ENCODE results near the gene ZCCHC14. TPM values are rescaled to one million over a fixed set of nuclear protein-coding genes. Genes with fewer than 3 reads are reported as not detected.
A peak's percentile ranks its signal among the peaks of the same experiment; 100 is the strongest.
"Not testable (repeated sequence)": the region's sequence is repeated elsewhere in the genome, so short reads cannot be mapped to it uniquely, and the experiment has no call there.

Gene ZCCHC14
- total RNA-seq, 1 experiment from 2014 or later: 4.9 TPM

- no peak for DNase-seq (ENCODE audit: low read depth)
Observed at GRCh38 chr16:87388818-87389134, 104.0 kb downstream of the ZCCHC14 start.

- peak; percentile 100 for DNase-seq (ENCODE audit: low read depth)
Observed at GRCh38 chr16:87387942-87388817, 104.6 kb downstream of the ZCCHC14 start.

- DNase-seq (ENCODE audit: low read depth): not testable (repeated sequence)
Observed at GRCh38 chr16:87384875-87385167, 108.0 kb downstream of the ZCCHC14 start.

GRCh38 chr16:87384162-87384874 is 108.5 kb downstream of the ZCCHC14 start:
- no peak for DNase-seq (ENCODE audit: low read depth)

GRCh38 chr16:87383505-87384161 is 109.2 kb downstream of the ZCCHC14 start, which contains the start of gene FBXO31:
Gene FBXO31, minus strand, starts transcription at chr16:87383776. Its CDS starts 32 bp downstream, at chr16:87383744.
- DNase-seq (ENCODE audit: low read depth): peak; percentile 89

GRCh38 chr16:87382023-87382785 is 110.6 kb downstream of the ZCCHC14 start:
- no peak for DNase-seq (ENCODE audit: low read depth)

GRCh38 chr16:87380881-87381280 is 111.9 kb downstream of the ZCCHC14 start:
- no peak for DNase-seq (ENCODE audit: low read depth)

- DNase-seq (ENCODE audit: low read depth): no peak
Observed at GRCh38 chr16:87380403-87380802, 112.4 kb downstream of the ZCCHC14 start.

GRCh38 chr16:87379312-87379752 is 113.5 kb downstream of the ZCCHC14 start:
- not testable (repeated sequence) for DNase-seq (ENCODE audit: low read depth)

- DNase-seq (ENCODE audit: low read depth): no peak
Observed at GRCh38 chr16:87376660-87377059, 116.2 kb downstream of the ZCCHC14 start.

- peak; percentile 54 for DNase-seq (ENCODE audit: low read depth)
Observed at GRCh38 chr16:87375426-87376135, 117.2 kb downstream of the ZCCHC14 start.

- DNase-seq (ENCODE audit: low read depth): no peak
Observed at GRCh38 chr16:87374313-87374712, 118.5 kb downstream of the ZCCHC14 start.

- DNase-seq (ENCODE audit: low read depth): no peak
Observed at GRCh38 chr16:87372305-87372704, 120.5 kb downstream of the ZCCHC14 start.

- no peak for DNase-seq (ENCODE audit: low read depth)
Observed at GRCh38 chr16:87371261-87371866, 121.5 kb downstream of the ZCCHC14 start.

GRCh38 chr16:87369796-87370719 is 122.8 kb downstream of the ZCCHC14 start:
- DNase-seq (ENCODE audit: low read depth): no peak

- DNase-seq (ENCODE audit: low read depth): no peak
Observed at GRCh38 chr16:87369117-87369765, 123.6 kb downstream of the ZCCHC14 start.

GRCh38 chr16:87368029-87368770 is 124.6 kb downstream of the ZCCHC14 start:
- no peak for DNase-seq (ENCODE audit: low read depth)

- no peak for DNase-seq (ENCODE audit: low read depth)
Observed at GRCh38 chr16:87367529-87367928, 125.3 kb downstream of the ZCCHC14 start.

All from HT1080 (cell line).